ENCODE data around the gene UBE2D1. TPM values are rescaled to one million over a fixed set of nuclear protein-coding genes. Genes with fewer than 3 reads are reported as not detected.

UBE2D1 gene
- total and polyA plus RNA-seq, 2 of the 13 experiments (the other 11 are each of a cell fraction or from before 2014, with no cell fraction given): 6.2 to 13.8 TPM

GRCh38 chr10:58334817-58335305 is at the start of gene UBE2D1 (continued):
- TF ChIP-seq ZBTB40 (IDR thresholded peaks at IDR 0.05) (no peak), ZBTB40 (CRISPR knock-in tag; IDR thresholded peaks at IDR 0.05) (peak; percentile 66; the same call in 1 of the 2 replicates), CTCF (CRISPR knock-in tag; IDR thresholded peaks at IDR 0.05) (peak; percentile 42; the same call in 1 of the 2 replicates), SIN3B (IDR thresholded peaks at IDR 0.05; ENCODE audit: low read length) (0 out of 2 replicates have a peak, but pooled peaks have one; percentile 27), BRF2 (CRISPR knock-in tag; IDR thresholded peaks at IDR 0.05) (no peak), ZNF644 (CRISPR knock-in tag; IDR thresholded peaks at IDR 0.05; ENCODE audit: low read depth) (no peak), TFE3 (CRISPR knock-in tag; IDR thresholded peaks at IDR 0.05) (no peak), SCMH1 (CRISPR knock-in tag; IDR thresholded peaks at IDR 0.05; ENCODE audit: borderline replicate concordance) (no peak), MAZ (IDR thresholded peaks at IDR 0.05; ENCODE audit: borderline replicate concordance, low read depth, low read length) (peak; percentile 97), MAZ (CRISPR knock-in tag; IDR thresholded peaks at IDR 0.05; ENCODE audit: low read depth) (peak; percentile 93), NR2C2 (CRISPR knock-in tag; IDR thresholded peaks at IDR 0.05; ENCODE audit: borderline replicate concordance) (peak; percentile 74; the same call in 1 of the 2 replicates), NFKB2 (CRISPR knock-in tag; IDR thresholded peaks at IDR 0.05; ENCODE audit: borderline replicate concordance) (peak; percentile 92; the same call in 1 of the 2 replicates), ZNF382 (CRISPR knock-in tag; IDR thresholded peaks at IDR 0.05; ENCODE audit: borderline replicate concordance) (no peak), ZFP36L1 (CRISPR knock-in tag; IDR thresholded peaks at IDR 0.05) (no peak), MZF1 (CRISPR knock-in tag; IDR thresholded peaks at IDR 0.05; ENCODE audit: borderline replicate concordance) (no peak), ZNF446 (CRISPR knock-in tag; IDR thresholded peaks at IDR 0.05) (peak; percentile 76; the same call in 1 of the 2 replicates)

All from HepG2 (cell line).